HL-60 (cell line): ENCODE results near the gene LRBA.

Source experiments
- DNase-seq, 2 experiments: peaks; one replicate each; pipeline ENCODE4 v3.0.0-alpha.2; 2010 to 2020; ENCODE audit warnings: low read depth in 1 of 2, low spot score in 1 of 2
- H3K27ac ChIP-seq: fragments of 250-450 bp; sonication (Bioruptor Pico); replicated peaks from 2 replicates; pipeline ENCODE4 v1.5.1; 2020; ENCODE audit warnings: mild to moderate bottlenecking, moderate library complexity
- H3K27me3 ChIP-seq: fragments of 250-450 bp; sonication (Bioruptor Pico); 2 replicates; pipeline ENCODE4 v1.5.1; 2021; ENCODE audit warnings: mild to moderate bottlenecking, moderate library complexity; ENCODE audit not compliant: insufficient read depth, poor library complexity, severe bottlenecking
- H3K4me3 ChIP-seq: replicated peaks from 2 replicates; pipeline ENCODE4 v1.5.1; 2011; ENCODE audit warnings: mild to moderate bottlenecking, control low read depth, low read length; ENCODE audit not compliant: insufficient read depth
- GABPA ChIP-seq: IDR thresholded peaks from 2 replicates; pipeline ENCODE4 v1.6.1; 2012; ENCODE audit warnings: low read depth
- POLR2AphosphoS5 ChIP-seq: IDR thresholded peaks from 2 replicates; pipeline ENCODE4 v1.6.1; 2012; ENCODE audit warnings: low read depth
- SPI1 ChIP-seq: IDR thresholded peaks from 2 replicates; pipeline ENCODE4 v1.6.1; 2012; ENCODE audit warnings: low read depth, mild to moderate bottlenecking, borderline replicate concordance
- TF ChIP-seq, protein P1 (sequence below): IDR thresholded peaks from one replicate; pipeline ENCODE4 v1.5.1; 2011; ENCODE audit warnings: low read length, control low read depth, inconsistent platforms; ENCODE audit not compliant: insufficient read depth
- TF ChIP-seq, protein P2 (sequence below): IDR thresholded peaks from 2 replicates; pipeline ENCODE4 v1.6.1; 2012; ENCODE audit warnings: low read depth; ENCODE audit not compliant: insufficient replicate concordance

LRBA gene

DNA sequence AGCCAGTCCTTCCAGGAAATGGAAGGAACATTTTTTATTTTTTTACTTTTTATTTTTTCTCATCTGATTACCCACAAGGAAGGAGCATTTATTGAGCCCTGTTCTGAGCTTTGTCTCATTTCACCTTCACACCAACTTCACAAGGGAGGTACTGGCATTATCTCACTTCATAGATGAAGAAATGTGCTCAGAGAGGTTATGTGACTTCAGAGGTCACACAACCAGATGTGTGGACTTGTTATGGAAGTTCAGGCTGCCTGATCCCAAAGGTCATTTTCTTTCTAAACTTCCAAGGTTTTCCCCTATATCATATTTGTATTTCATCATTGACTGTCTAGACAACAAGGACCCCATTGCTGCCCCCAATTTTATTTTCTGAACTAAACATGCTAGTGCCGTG, 776.5 kb downstream of the LRBA start:
- H3K27ac ChIP-seq: no peak overlapping the region
- peaks cover 3% of the 10 kb centered on the region for H3K27me3 ChIP-seq
- H3K4me3 ChIP-seq: no peak overlapping the region
- TF ChIP-seq SPI1 (no peak), POLR2AphosphoS5 (no peak)
- TF ChIP-seq, protein P1, sequence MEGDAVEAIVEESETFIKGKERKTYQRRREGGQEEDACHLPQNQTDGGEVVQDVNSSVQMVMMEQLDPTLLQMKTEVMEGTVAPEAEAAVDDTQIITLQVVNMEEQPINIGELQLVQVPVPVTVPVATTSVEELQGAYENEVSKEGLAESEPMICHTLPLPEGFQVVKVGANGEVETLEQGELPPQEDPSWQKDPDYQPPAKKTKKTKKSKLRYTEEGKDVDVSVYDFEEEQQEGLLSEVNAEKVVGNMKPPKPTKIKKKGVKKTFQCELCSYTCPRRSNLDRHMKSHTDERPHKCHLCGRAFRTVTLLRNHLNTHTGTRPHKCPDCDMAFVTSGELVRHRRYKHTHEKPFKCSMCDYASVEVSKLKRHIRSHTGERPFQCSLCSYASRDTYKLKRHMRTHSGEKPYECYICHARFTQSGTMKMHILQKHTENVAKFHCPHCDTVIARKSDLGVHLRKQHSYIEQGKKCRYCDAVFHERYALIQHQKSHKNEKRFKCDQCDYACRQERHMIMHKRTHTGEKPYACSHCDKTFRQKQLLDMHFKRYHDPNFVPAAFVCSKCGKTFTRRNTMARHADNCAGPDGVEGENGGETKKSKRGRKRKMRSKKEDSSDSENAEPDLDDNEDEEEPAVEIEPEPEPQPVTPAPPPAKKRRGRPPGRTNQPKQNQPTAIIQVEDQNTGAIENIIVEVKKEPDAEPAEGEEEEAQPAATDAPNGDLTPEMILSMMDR: no peak
- TF ChIP-seq, protein P2, sequence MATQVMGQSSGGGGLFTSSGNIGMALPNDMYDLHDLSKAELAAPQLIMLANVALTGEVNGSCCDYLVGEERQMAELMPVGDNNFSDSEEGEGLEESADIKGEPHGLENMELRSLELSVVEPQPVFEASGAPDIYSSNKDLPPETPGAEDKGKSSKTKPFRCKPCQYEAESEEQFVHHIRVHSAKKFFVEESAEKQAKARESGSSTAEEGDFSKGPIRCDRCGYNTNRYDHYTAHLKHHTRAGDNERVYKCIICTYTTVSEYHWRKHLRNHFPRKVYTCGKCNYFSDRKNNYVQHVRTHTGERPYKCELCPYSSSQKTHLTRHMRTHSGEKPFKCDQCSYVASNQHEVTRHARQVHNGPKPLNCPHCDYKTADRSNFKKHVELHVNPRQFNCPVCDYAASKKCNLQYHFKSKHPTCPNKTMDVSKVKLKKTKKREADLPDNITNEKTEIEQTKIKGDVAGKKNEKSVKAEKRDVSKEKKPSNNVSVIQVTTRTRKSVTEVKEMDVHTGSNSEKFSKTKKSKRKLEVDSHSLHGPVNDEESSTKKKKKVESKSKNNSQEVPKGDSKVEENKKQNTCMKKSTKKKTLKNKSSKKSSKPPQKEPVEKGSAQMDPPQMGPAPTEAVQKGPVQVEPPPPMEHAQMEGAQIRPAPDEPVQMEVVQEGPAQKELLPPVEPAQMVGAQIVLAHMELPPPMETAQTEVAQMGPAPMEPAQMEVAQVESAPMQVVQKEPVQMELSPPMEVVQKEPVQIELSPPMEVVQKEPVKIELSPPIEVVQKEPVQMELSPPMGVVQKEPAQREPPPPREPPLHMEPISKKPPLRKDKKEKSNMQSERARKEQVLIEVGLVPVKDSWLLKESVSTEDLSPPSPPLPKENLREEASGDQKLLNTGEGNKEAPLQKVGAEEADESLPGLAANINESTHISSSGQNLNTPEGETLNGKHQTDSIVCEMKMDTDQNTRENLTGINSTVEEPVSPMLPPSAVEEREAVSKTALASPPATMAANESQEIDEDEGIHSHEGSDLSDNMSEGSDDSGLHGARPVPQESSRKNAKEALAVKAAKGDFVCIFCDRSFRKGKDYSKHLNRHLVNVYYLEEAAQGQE: no peak
- no peak for DNase-seq

DNA sequence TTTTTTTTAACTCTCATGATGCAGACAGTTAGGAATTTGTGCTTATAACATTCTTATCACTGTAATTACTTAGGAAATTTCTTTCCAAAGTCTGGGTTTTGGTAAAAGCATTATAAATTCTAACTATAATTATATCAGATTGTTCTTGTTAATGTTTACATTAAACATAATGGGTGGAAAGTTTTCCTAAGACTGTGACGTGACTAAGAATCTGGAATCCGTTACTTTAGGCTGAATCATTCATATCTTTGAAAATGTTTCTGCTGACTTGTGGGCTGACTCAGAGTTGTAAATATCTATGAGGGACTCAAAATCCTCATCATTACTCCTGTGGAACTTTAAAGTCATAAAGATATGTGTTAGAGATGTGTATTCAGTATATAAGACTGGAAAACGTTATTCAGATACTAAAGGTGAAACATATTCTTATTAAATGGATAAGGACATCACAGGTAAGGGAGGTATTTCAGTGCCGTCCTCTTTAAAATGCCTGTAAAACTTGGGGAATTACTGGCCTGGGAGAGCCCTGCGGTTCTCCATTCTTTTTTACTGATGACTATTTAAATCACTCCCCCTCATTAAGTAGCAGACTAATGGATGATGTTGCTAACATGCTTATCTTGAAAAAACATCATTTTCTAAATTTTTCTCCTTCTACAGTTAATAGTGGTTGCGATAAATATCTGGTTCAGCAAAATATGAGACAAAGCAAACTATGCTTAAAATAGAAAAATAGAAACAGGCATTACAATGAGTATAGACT, 777.8 kb downstream of the LRBA start:
- no peak for DNase-seq
- H3K27me3 ChIP-seq: peaks cover 3% of the 10 kb centered on the region
- no peak overlapping the region for H3K4me3 ChIP-seq
- no peak for TF ChIP-seq POLR2AphosphoS5
- no peak for TF ChIP-seq GABPA
- TF ChIP-seq, protein P1: no peak
- TF ChIP-seq, protein P2: no peak
- no peak for TF ChIP-seq SPI1
- H3K27ac ChIP-seq: no peak overlapping the region

DNA sequence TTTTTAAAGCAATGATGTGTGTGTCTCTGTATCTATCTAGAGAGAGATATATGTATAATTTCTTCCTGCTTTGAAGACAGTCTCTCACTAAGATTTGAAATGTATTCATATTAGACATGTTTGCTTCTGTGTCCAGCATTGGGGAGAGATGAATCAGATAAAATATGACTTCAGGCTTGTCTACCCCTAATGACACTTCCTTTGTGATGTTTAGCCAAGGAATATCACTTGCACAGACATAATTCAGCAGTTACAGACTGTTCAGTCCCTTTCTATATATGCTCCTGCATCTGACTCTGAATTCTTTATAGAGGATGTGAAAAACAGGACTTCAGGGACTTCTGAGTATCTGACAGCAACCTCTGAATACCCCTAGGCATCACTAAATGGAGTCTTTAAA, 778.5 kb downstream of the LRBA start:
- Histone ChIP-seq H3K27ac (no peak overlapping the region), H3K4me3 (no peak overlapping the region), H3K27me3 (peaks cover 3% of the 10 kb centered on the region)
- no peak for DNase-seq
- TF ChIP-seq POLR2AphosphoS5 (no peak), GABPA (no peak), SPI1 (no peak)
- TF ChIP-seq, protein P1: no peak
- TF ChIP-seq, protein P2: no peak
